Fibroblast of skin of abdomen (primary cell): ENCODE results near the gene EDNRA. TPM values are rescaled to one million over a fixed set of nuclear protein-coding genes. Genes with fewer than 3 reads are reported as not detected.
"Not testable (repeated sequence)": the region's sequence is repeated elsewhere in the genome, so short reads cannot be mapped to it uniquely, and the experiment has no call there.

Experiments used
- DNase-seq: peaks from one replicate; pipeline ENCODE4 v3.0.0-alpha.2; 2013
- polyA plus RNA-seq, 2 experiments: library from polyadenylated mRNA; unstranded; fragments of 120-200 nt; gene quantifications; one replicate each; pipeline ENCODE4 v1.2.1, GENCODE V29; 2013; ENCODE audit not compliant: insufficient read length in 2 of 2

EDNRA gene
- 23.5 TPM for polyA plus RNA-seq (2013, experiment 1 of 2; ENCODE audit: insufficient read length)
- polyA plus RNA-seq (2013, experiment 2 of 2; ENCODE audit: insufficient read length): 20.3 TPM

DNA sequence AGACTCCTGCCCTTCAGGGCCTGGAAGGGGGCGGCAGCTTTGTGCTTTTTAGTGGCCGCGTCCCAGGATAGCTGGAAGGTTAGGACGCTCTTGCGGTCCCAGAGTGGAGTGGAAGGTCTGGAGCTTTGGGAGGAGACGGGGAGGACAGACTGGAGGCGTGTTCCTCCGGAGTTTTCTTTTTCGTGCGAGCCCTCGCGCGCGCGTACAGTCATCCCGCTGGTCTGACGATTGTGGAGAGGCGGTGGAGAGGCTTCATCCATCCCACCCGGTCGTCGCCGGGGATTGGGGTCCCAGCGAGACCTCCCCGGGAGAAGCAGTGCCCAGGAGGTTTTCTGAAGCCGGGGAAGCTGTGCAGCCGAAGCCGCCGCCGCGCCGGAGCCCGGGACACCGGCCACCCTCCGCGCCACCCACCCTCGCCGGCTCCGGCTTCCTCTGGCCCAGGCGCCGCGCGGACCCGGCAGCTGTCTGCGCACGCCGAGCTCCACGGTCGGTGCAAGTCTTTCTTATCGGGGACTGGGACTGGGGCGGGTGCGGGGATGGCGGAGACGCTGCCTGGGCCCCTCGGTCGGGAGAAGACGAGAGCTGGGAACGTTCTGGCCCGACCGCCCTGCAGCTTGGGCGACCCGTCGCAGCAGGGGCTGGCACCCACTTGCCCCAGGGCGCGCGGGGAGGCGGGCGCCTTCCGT is at the start of gene EDNRA:
Gene EDNRA, plus strand, starts transcription at position 207 of the 686 bp plus-strand sequence. CDS start 4,585 bp downstream, outside the sequence.
- peak; percentile 60 for DNase-seq

- not testable (repeated sequence) for DNase-seq
These were observed 46.5 kb upstream of the EDNRA start for GRCh38 chr4:147434370-147434769.

- no peak for DNase-seq
These were observed 40.5 kb upstream of the EDNRA start for GRCh38 chr4:147440442-147440841.

- DNase-seq: no peak
These were observed 33.1 kb upstream of the EDNRA start for GRCh38 chr4:147447786-147448185.

GRCh38 chr4:147453561-147454141 is 27.2 kb upstream of the EDNRA start:
- DNase-seq: peak; percentile 70

DNA sequence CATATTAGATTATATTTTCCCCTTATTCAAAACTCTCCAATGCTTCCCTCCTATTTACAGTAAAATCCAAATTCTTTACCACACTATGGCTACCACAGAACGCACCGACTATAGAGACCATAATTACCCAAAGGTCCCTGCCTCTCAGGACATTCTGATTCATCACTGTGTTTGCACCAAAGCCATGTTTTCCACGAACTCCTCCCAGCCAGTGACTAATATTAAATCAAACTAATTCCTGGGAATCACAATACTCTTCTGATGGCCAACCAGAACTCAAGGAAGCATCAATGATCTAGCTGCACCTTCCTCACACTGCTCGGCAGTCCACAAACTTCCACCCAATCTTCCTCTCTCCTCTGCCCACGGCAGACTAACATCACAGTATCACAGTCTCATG is 24.2 kb upstream of the EDNRA start:
- DNase-seq: no peak

DNA sequence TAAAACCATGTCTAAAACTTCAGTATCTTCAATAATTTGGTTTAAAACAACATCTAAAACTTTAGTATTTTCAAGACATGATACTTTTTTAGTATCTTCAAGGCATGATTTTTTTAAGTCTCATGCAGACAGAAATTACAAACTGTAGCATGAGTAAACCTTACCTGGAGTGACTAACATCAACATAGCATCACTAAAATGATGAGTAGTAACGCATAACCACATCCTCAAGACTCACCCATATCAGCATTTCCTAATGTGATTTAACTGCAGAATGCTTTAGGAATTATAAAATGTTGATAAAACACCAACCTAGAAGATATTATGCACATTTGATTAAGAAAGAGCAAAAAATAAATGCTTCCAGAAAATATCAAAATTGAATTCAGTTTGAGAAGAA is 19.7 kb upstream of the EDNRA start:
- no peak for DNase-seq

- DNase-seq: no peak
These were observed 17.8 kb upstream of the EDNRA start for GRCh38 chr4:147463065-147463464.

DNA sequence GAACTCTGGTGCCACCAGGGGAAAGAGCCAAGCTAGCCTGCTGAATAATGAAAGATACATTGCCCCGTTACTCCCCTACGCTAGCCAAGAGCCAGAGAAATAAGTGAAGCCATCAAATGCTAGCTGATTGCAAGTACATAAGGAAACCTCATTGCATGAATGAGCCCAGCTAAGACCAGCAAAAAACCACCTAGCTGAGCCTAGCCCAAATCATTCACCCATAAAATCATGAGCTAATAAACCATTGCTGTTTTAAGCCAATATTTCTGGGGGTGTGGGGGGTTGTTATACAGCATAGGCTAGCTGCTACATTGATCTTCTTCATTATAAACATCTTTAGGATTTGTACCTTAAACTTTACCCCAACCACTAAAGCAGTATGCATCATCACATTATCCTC is 15.4 kb upstream of the EDNRA start:
- no peak for DNase-seq

GRCh38 chr4:147477439-147477838 is 3.5 kb upstream of the EDNRA start:
- no peak for DNase-seq

DNA sequence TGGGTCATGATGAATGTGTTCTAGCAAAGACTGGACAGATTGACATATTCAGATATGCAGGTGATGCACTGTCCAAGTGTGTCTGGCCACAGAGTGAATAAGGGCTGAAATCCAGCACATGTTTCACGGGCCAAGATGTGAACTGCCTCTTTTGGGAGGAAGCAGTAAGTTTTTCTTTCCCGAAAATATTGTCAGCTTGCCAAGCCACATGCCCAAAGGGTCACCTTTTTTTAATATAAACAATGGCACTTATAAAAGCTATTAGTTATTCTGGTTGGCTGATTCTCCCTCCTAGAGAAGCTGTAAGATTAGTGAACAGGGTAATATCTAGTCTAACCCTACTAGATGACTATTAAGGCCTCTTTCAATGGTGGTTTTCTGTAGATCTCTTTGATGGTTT is 1.5 kb upstream of the EDNRA start:
- no peak for DNase-seq

GRCh38 chr4:147479786-147480185 is 1.1 kb upstream of the EDNRA start:
- peak; percentile 75 for DNase-seq

- peak; percentile 8 for DNase-seq
These were observed 401 bp upstream of the EDNRA start for GRCh38 chr4:147480502-147480890.

GRCh38 chr4:147481577-147482109 is 746 bp downstream of the EDNRA start:
- peak; percentile 21 for DNase-seq

DNA sequence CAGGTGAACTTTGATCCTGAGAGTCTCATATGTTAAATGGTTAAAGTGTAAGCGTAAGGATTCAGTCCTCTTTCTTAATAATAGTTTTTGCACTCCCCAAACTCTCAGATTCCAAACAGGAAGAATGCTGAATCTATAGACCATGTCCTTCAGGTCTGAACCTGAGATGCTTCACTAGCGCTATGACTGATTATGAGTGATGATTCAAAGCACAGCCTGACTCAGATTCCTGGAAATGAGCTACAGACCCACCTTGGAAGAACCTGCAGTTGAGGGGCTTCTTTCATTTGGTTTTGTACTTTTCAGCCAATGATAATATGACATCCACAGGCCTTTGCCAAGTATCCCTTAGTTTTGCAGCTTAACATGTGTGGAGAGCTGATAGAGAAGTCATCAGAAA is 1.4 kb downstream of the EDNRA start:
- DNase-seq: peak; percentile 28

DNA sequence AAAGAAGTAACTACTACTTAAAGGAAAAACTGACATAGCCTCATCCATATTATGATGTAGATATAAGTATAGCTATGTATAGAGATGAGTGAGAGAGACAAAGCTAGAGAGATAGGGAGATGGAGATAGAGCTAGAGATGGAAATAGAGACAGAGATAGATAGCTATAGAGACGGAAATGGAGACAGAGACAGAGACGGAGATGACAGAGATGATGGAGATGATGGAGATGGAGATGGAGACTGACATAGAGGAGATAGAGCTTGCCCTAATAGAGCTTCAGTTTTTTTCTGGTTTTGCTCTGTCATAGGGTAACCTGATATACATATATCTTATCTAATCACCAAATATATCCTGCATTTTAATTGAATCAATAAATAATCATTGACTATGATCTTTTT is 4.3 kb downstream of the EDNRA start:
- no peak for DNase-seq

GRCh38 chr4:147487616-147488015 is 6.7 kb downstream of the EDNRA start:
- peak; percentile 8 for DNase-seq

DNA sequence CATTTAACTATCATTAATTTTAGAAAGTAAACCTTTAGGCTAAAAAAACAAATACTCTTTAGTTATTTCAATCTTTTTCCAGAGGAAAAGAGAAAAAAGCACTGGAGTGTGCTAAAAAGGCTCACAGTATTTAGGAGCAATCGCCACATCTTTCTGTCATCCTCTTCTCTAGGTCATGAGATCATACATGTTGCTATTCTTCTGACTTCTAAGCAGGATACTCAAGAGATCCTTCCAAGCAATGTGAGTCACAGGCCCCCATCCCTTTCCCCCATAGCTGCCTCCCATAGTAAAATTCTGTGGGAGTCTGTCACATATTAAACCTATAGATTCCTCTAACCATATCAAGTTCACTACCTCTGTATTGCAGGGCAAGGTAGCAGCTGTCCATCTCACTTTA is 7.7 kb downstream of the EDNRA start:
- peak; percentile 49 for DNase-seq

GRCh38 chr4:147491086-147491485 is 10.2 kb downstream of the EDNRA start:
- no peak for DNase-seq

GRCh38 chr4:147492306-147492705 is 11.4 kb downstream of the EDNRA start:
- DNase-seq: peak; percentile 63

GRCh38 chr4:147492761-147493160 is 11.9 kb downstream of the EDNRA start:
- peak; percentile 91 for DNase-seq

DNA sequence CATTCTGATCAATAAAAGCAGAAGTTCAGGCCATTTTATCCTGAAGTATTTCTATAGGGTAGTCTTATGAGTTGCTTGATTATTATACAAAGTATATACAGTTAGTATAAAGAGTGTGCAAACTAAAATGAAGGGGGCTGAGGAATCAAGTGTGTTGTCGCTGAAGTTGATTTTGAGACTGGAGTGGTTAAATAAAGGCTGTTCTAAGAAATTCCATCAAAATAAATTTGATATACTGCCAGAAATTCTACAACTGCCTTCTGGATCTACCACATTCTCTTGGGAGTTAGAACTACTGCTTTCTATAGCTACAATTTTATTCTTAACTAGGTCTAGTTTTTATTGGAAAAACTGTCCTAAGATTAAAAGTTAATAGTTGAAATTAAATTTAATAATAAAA is 12.4 kb downstream of the EDNRA start:
- peak; percentile 19 for DNase-seq

DNA sequence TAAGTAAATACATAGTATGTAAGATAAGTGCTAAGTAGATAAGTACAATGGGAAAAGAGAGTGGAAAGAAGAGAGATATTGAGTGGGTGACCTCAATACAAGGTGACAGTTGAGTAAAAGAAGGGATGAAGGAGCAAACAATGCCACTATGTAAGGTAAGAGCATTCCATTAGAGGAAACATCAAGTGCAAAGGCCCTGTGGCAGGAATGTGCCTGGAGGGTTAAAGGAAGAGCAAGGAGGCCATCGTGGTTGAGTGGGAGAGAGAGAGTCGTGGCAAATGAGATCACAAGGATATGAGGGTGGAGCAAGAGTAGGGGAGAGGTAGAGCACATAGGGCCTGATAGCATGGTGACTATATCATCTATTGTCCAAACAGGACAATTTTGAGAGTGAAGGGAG is 13.4 kb downstream of the EDNRA start:
- DNase-seq: no peak

GRCh38 chr4:147496500-147496899 is 15.6 kb downstream of the EDNRA start:
- no peak for DNase-seq
